ENCODE data around the gene CLEC11A. TPM values are rescaled to one million over a fixed set of nuclear protein-coding genes. Genes with fewer than 3 reads are reported as not detected.

Gene CLEC11A
- total and polyA plus RNA-seq, 9 of the 15 experiments (the other 6 are each of a cell fraction or from before 2014, with no cell fraction given) = 0.39 to 43.9 (median 3.4) TPM

- WGBS (ENCODE audit: insufficient coverage, low coverage, missing lambda C conversion rate) = 3% methylated on average over 16 of the region's 23 CpGs
- no TSS peak for BruUV-seq (replicated peaks)
Observed at GRCh38 chr19:50693064-50693975, 29.8 kb upstream of the CLEC11A start.

DNA sequence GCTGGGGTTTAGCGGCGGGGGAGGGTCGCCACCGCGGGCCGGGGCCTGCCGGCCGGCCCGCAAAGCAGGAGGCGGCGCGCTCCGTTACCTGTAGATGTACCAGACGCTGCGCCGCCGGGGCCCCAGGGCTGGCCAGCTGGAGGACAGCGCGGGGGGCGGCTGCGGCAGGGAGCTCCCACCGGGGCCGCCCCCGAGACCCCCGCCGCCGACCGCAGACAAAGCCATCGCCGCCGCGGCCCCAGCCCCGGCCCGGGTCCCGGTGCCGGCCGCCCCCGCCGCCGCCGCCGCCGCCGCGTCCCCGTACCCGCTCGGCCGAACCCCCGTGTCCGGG lies 28.4 kb upstream of the CLEC11A start:
- no peaks in the 10 kb centered on the region for H3K79me2 ChIP-seq (ENCODE audit: control insufficient read depth, insufficient read depth, low read length)
- H3K36me3 ChIP-seq (ENCODE audit: control insufficient read depth, insufficient read depth, low read length) = no peaks in the 10 kb centered on the region
- ATAC-seq (no peak), FAIRE-seq (no peak), DNase-seq (ENCODE audit: extremely low read depth in 1 of 4, low spot score in 3 of 4) (no peak)
- H2AFZ ChIP-seq (ENCODE audit: low read depth, low read length) = no peak overlapping the region
- no TSS peak for BruUV-seq (replicated peaks)
- in situ Hi-C loops (cut with MboI) (no loop called here), intact Hi-C loops (cut with micrococcal nuclease) (no loop called here)
- TF ChIP-seq HOMEZ (CRISPR knock-in tag; IDR thresholded peaks at IDR 0.05) = no peak
- TF ChIP-seq BCOR (IDR thresholded peaks at IDR 0.05) = no peak
- TF ChIP-seq MBD2 (IDR thresholded peaks at IDR 0.05; ENCODE audit: borderline replicate concordance, low read depth) = no peak
- no peaks in the 10 kb centered on the region for H3K9me3 ChIP-seq (replicated peaks; ENCODE audit: control insufficient read depth, insufficient read depth, low read depth, low read length)
- peaks cover 22% of the 10 kb centered on the region for H4K20me1 ChIP-seq (replicated peaks; ENCODE audit: control insufficient read depth, insufficient read depth, low read length)
- no peak overlapping the region for H3K4me2 ChIP-seq (ENCODE audit: insufficient read depth, low read length)
- H3K9ac ChIP-seq (ENCODE audit: insufficient read depth in 1 of 2, low read depth in 2 of 2, low read length in 2 of 2) = no peak overlapping the region
- peaks cover 6 to 55% of the 10 kb centered on the region in 2 experiments; a peak in 4 of 5 replicates for H3K27me3 ChIP-seq (ENCODE audit: control insufficient read depth in 2 of 2, insufficient read depth in 2 of 2, low read length in 2 of 2)
- H3K4me1 ChIP-seq (replicated peaks in 1 of 2; ENCODE audit: control insufficient read depth in 2 of 2, insufficient read depth in 2 of 2, low read length in 2 of 2) = peaks cover 0 to 24% of the 10 kb centered on the region in 2 experiments; a peak in 2 of 5 replicates
- POLR2A ChIA-PET = no interaction called here
- H3K9me1 ChIP-seq (ENCODE audit: control insufficient read depth, insufficient read depth, low read length) = no peaks in the 10 kb centered on the region
- WGBS (ENCODE audit: insufficient coverage, low coverage, missing lambda C conversion rate) = 0% methylated on average over 2 of the region's 51 CpGs
- no peak overlapping the region for H3K4me3 ChIP-seq
- no peak overlapping the region for H3K27ac ChIP-seq (ENCODE audit: extremely low read depth, low read depth, low read length)
- CTCF ChIA-PET (ENCODE audit: low intra/inter-chr PET ratio) = no interaction called here

More at GRCh38 chr19:50693064-50693975, 29.8 kb upstream of the CLEC11A start:
- CTCF ChIA-PET (ENCODE audit: low intra/inter-chr PET ratio) = no interaction called here
- ATAC-seq = no peak
- no peaks in the 10 kb centered on the region for H3K9me1 ChIP-seq (ENCODE audit: control insufficient read depth, insufficient read depth, low read length)
- H3K79me2 ChIP-seq (ENCODE audit: control insufficient read depth, insufficient read depth, low read length) = no peaks in the 10 kb centered on the region
- H3K4me2 ChIP-seq (ENCODE audit: insufficient read depth, low read length) = no peak overlapping the region
- H4K20me1 ChIP-seq (replicated peaks; ENCODE audit: control insufficient read depth, insufficient read depth, low read length) = peaks cover 16% of the 10 kb centered on the region
- no peak overlapping the region for H3K4me3 ChIP-seq
- H3K9ac ChIP-seq (ENCODE audit: insufficient read depth in 1 of 2, low read depth in 2 of 2, low read length in 2 of 2) = no peak overlapping the region
- H3K27ac ChIP-seq (ENCODE audit: extremely low read depth, low read depth, low read length) = no peak overlapping the region
- peaks cover 8 to 48% of the 10 kb centered on the region in 2 experiments; a peak in 4 of 5 replicates for H3K27me3 ChIP-seq (ENCODE audit: control insufficient read depth in 2 of 2, insufficient read depth in 2 of 2, low read length in 2 of 2)
- no peak for FAIRE-seq
- H3K4me1 ChIP-seq (replicated peaks in 1 of 2; ENCODE audit: control insufficient read depth in 2 of 2, insufficient read depth in 2 of 2, low read length in 2 of 2) = peaks cover 0 to 24% of the 10 kb centered on the region in 2 experiments; a peak in 2 of 5 replicates
- POLR2A ChIA-PET = no interaction called here
- TF ChIP-seq ZEB2 (IDR thresholded peaks at IDR 0.05) (no peak), IRF2 (CRISPR knock-in tag; IDR thresholded peaks at IDR 0.05) (0 out of 2 replicates have a peak, but pooled peaks have one; percentile 23)
- in situ Hi-C loops (cut with MboI) = no loop called here
- H3K36me3 ChIP-seq (ENCODE audit: control insufficient read depth, insufficient read depth, low read length) = no peaks in the 10 kb centered on the region
- H3K9me3 ChIP-seq (replicated peaks; ENCODE audit: control insufficient read depth, insufficient read depth, low read depth, low read length) = no peaks in the 10 kb centered on the region
- H2AFZ ChIP-seq (ENCODE audit: low read depth, low read length) = no peak overlapping the region
- intact Hi-C loops (cut with micrococcal nuclease) = no loop called here
- DNase-seq (ENCODE audit: extremely low read depth in 1 of 4, low spot score in 3 of 4) = no peak
